Activated T-cell treated with anti-CD3 and anti-CD28 coated beads, Interleukin-2, amount 50 U/mL, for 4 hours (primary cell): ENCODE results near the gene ADAR. TPM values are rescaled to one million over a fixed set of nuclear protein-coding genes. Genes with fewer than 3 reads are reported as not detected.
A peak's percentile ranks its signal among the peaks of the same experiment; 100 is the strongest.

Experiments
- ATAC-seq, 2 donors: fragments of 200-7000 bp; cut with Tn5 transposase; one replicate each; pipeline ENCODE4 v1.10.0; 2021
- DNase-seq: peaks from one replicate; pipeline ENCODE4 v3.0.0-alpha.2; 2020
- H3K27me3 Mint-ChIP-seq: one replicate; pipeline ENCODE4 v1.8.0; 2021; ENCODE audit warnings: low read depth, mixed read lengths
- H3K36me3 Mint-ChIP-seq: one replicate; pipeline ENCODE4 v1.8.0; 2022; ENCODE audit warnings: mixed read lengths; ENCODE audit not compliant: insufficient read depth
- H3K4me1 Mint-ChIP-seq: one replicate; pipeline ENCODE4 v1.8.0; 2021; ENCODE audit warnings: low read depth, mixed read lengths
- H3K4me3 Mint-ChIP-seq: one replicate; pipeline ENCODE4 v1.8.0; 2021; ENCODE audit warnings: mild to moderate bottlenecking, moderate library complexity, mixed read lengths
- H3K9me3 Mint-ChIP-seq: one replicate; pipeline ENCODE4 v1.8.0; 2021; ENCODE audit warnings: mixed read lengths
- total RNA-seq, 3 donors: library from RNA; stranded (reverse); gene quantifications; one replicate each; pipeline ENCODE4 v1.2.1, GENCODE V29; 2021

ADAR gene
- total RNA-seq, 3 donors from 2014 or later, result 218 to 245 (median 245) TPM

- H3K4me3 Mint-ChIP-seq, result peak overlapping the region; percentile 31
- ATAC-seq, result no peak
Observed at GRCh38 chr1:154624746-154625643, 17.0 kb upstream of the ADAR start.

GRCh38 chr1:154623358-154623757 is 15.4 kb upstream of the ADAR start:
- ATAC-seq, result no peak
- H3K9me3 Mint-ChIP-seq, result no peaks in the 10 kb centered on the region
- peaks cover 22% of the 10 kb centered on the region for H3K36me3 Mint-ChIP-seq
- no peaks in the 10 kb centered on the region for H3K27me3 Mint-ChIP-seq
- peaks cover 48% of the 10 kb centered on the region for H3K4me1 Mint-ChIP-seq
- no peak overlapping the region for H3K4me3 Mint-ChIP-seq
- no peak for DNase-seq

More at GRCh38 chr1:154624746-154625643, 17.0 kb upstream of the ADAR start:
- H3K36me3 Mint-ChIP-seq, result peaks cover 25% of the 10 kb centered on the region
- no peak for DNase-seq
- no peaks in the 10 kb centered on the region for H3K27me3 Mint-ChIP-seq
- H3K9me3 Mint-ChIP-seq, result peaks cover 12% of the 10 kb centered on the region
- peaks cover 48% of the 10 kb centered on the region for H3K4me1 Mint-ChIP-seq

GRCh38 chr1:154622503-154623039 is 14.6 kb upstream of the ADAR start:
- Mint-ChIP-seq H3K27me3 (no peaks in the 10 kb centered on the region), H3K36me3 (peaks cover 22% of the 10 kb centered on the region), H3K4me3 (no peak overlapping the region), H3K9me3 (no peaks in the 10 kb centered on the region), H3K4me1 (peaks cover 44% of the 10 kb centered on the region)
- ATAC-seq (no peak), DNase-seq (no peak)

GRCh38 chr1:154621875-154622274 is 13.9 kb upstream of the ADAR start:
- peaks cover 20% of the 10 kb centered on the region for H3K36me3 Mint-ChIP-seq
- ATAC-seq (no peak), DNase-seq (no peak)
- H3K4me1 Mint-ChIP-seq, result peaks cover 43% of the 10 kb centered on the region
- no peaks in the 10 kb centered on the region for H3K9me3 Mint-ChIP-seq
- no peak overlapping the region for H3K4me3 Mint-ChIP-seq
- no peaks in the 10 kb centered on the region for H3K27me3 Mint-ChIP-seq

- ATAC-seq (no peak), DNase-seq (no peak)
- Mint-ChIP-seq H3K9me3 (no peaks in the 10 kb centered on the region), H3K36me3 (peaks cover 18% of the 10 kb centered on the region), H3K4me1 (peaks cover 40% of the 10 kb centered on the region), H3K4me3 (no peak overlapping the region), H3K27me3 (no peaks in the 10 kb centered on the region)
Observed at GRCh38 chr1:154620751-154621150, 12.8 kb upstream of the ADAR start.

GRCh38 chr1:154619181-154619948 is 11.4 kb upstream of the ADAR start:
- no peak for DNase-seq
- H3K27me3 Mint-ChIP-seq, result no peaks in the 10 kb centered on the region
- peaks cover 40% of the 10 kb centered on the region for H3K4me1 Mint-ChIP-seq
- ATAC-seq, result no peak
- no peak overlapping the region for H3K4me3 Mint-ChIP-seq
- peaks cover 15% of the 10 kb centered on the region for H3K36me3 Mint-ChIP-seq
- no peaks in the 10 kb centered on the region for H3K9me3 Mint-ChIP-seq

- no peaks in the 10 kb centered on the region for H3K36me3 Mint-ChIP-seq
- DNase-seq, result no peak
- H3K4me1 Mint-ChIP-seq, result peaks cover 32% of the 10 kb centered on the region
- no peak overlapping the region for H3K4me3 Mint-ChIP-seq
- H3K9me3 Mint-ChIP-seq, result no peaks in the 10 kb centered on the region
- H3K27me3 Mint-ChIP-seq, result no peaks in the 10 kb centered on the region
- no peak for ATAC-seq
Observed at GRCh38 chr1:154616659-154617345, 8.8 kb upstream of the ADAR start.

GRCh38 chr1:154615411-154615810 is 7.4 kb upstream of the ADAR start:
- Mint-ChIP-seq H3K4me1 (peaks cover 37% of the 10 kb centered on the region), H3K9me3 (no peaks in the 10 kb centered on the region), H3K4me3 (no peak overlapping the region), H3K36me3 (no peaks in the 10 kb centered on the region), H3K27me3 (no peaks in the 10 kb centered on the region)
- ATAC-seq (no peak), DNase-seq (no peak)

GRCh38 chr1:154614901-154615300 is 6.9 kb upstream of the ADAR start:
- DNase-seq (no peak), ATAC-seq (no peak)
- H3K27me3 Mint-ChIP-seq, result no peaks in the 10 kb centered on the region
- no peaks in the 10 kb centered on the region for H3K36me3 Mint-ChIP-seq
- no peak overlapping the region for H3K4me3 Mint-ChIP-seq
- H3K4me1 Mint-ChIP-seq, result peaks cover 42% of the 10 kb centered on the region
- no peaks in the 10 kb centered on the region for H3K9me3 Mint-ChIP-seq

- H3K4me1 Mint-ChIP-seq, result peaks cover 46% of the 10 kb centered on the region
- ATAC-seq (no peak), DNase-seq (no peak)
- no peak overlapping the region for H3K4me3 Mint-ChIP-seq
- no peaks in the 10 kb centered on the region for H3K9me3 Mint-ChIP-seq
- no peaks in the 10 kb centered on the region for H3K27me3 Mint-ChIP-seq
- no peaks in the 10 kb centered on the region for H3K36me3 Mint-ChIP-seq
Observed at GRCh38 chr1:154614247-154614646, 6.3 kb upstream of the ADAR start.

- peak overlapping the region; percentile 7 for H3K4me3 Mint-ChIP-seq
- DNase-seq (no peak), ATAC-seq (no peak)
- no peaks in the 10 kb centered on the region for H3K27me3 Mint-ChIP-seq
- no peaks in the 10 kb centered on the region for H3K9me3 Mint-ChIP-seq
- no peaks in the 10 kb centered on the region for H3K36me3 Mint-ChIP-seq
- peaks cover 51% of the 10 kb centered on the region for H3K4me1 Mint-ChIP-seq
Observed at GRCh38 chr1:154611150-154611862, 3.3 kb upstream of the ADAR start.

GRCh38 chr1:154609398-154610380 is 1.7 kb upstream of the ADAR start:
- Mint-ChIP-seq H3K36me3 (peaks cover 8% of the 10 kb centered on the region), H3K4me1 (peaks cover 59% of the 10 kb centered on the region), H3K9me3 (no peaks in the 10 kb centered on the region), H3K27me3 (no peaks in the 10 kb centered on the region), H3K4me3 (peak overlapping the region; percentile 98)
- peak; percentile 32 to 49 for ATAC-seq
- DNase-seq, result peak; percentile 49
